HEK293 (cell line): ENCODE results near the gene NHSL2.

ENCODE experiments used
- CTCF ChIA-PET: fragments of 350-600 bp; formaldehyde crosslinking; extraction: SDS; loops from one replicate; lab custom pipeline; 2021; ENCODE audit warnings: antibody characterized with exemption; lab: Yijun Ruan, JAX
- POLR2A ChIA-PET: fragments of 300-600 bp; formaldehyde crosslinking; extraction: SDS; loops from one replicate; lab custom pipeline; 2020; ENCODE audit warnings: antibody characterized with exemption, inconsistent platforms; lab: Yijun Ruan, JAX
- H3K27ac ChIP-seq: fragments of 200-500 bp; sonication (Bioruptor generic); 2 replicates; pipeline ENCODE4 v1.5.1; 2014; ENCODE audit warnings: low read depth, low read length, control low read depth, inconsistent platforms; ENCODE audit errors: extremely low read depth
- H3K36me3 ChIP-seq, 2 experiments: fragments of 200-500 bp in 1 of 2; sonication (Bioruptor generic) in 1 of 2; 1 replicate in 1 of 2; 2 replicates in 1 of 2; pipeline ENCODE4 v1.5.1; 2014 to 2017; ENCODE audit warnings: inconsistent platforms in 2 of 2, low read length in 2 of 2; ENCODE audit not compliant: control insufficient read depth in 2 of 2, insufficient read depth in 1 of 2
- H3K4me1 ChIP-seq: fragments of 200-500 bp; sonication (Bioruptor generic); 2 replicates; pipeline ENCODE4 v1.5.1; 2014; ENCODE audit warnings: mild to moderate bottlenecking, low read length, inconsistent platforms; ENCODE audit not compliant: control insufficient read depth, insufficient read depth
- H3K4me3 ChIP-seq: 2 replicates; pipeline ENCODE4 v1.5.1; 2011; ENCODE audit warnings: low read depth, mild to moderate bottlenecking, control low read depth, low read length, moderate library complexity
- H3K9me3 ChIP-seq: fragments of 200-500 bp; sonication (Bioruptor generic); 2 replicates; pipeline ENCODE4 v1.5.1; 2014; ENCODE audit warnings: low read depth, low read length, inconsistent platforms; ENCODE audit not compliant: control insufficient read depth, insufficient read depth
- PRDM10 ChIP-seq: fragments of 450-650 bp; formaldehyde crosslinking; IDR thresholded peaks from 2 replicates; pipeline ENCODE4 v1.5.1; 2016; ENCODE audit warnings: missing biosample characterization, missing genetic modification characterization
- PRDM6 ChIP-seq: fragments of 450-650 bp; formaldehyde crosslinking; IDR thresholded peaks from 2 replicates; pipeline ENCODE4 v1.5.1; 2017; ENCODE audit warnings: missing biosample characterization, missing genetic modification characterization
- REPIN1 ChIP-seq: fragments of 450-650 bp; formaldehyde crosslinking; IDR thresholded peaks from 2 replicates; pipeline ENCODE4 v1.5.1; 2017; ENCODE audit warnings: missing biosample characterization, missing genetic modification characterization, low read depth
- ZIC2 ChIP-seq: fragments of 450-650 bp; formaldehyde crosslinking; IDR thresholded peaks from 2 replicates; pipeline ENCODE4 v1.5.1; 2016; ENCODE audit warnings: missing biosample characterization, missing genetic modification characterization
- ZNF350 ChIP-seq: fragments of 450-650 bp; formaldehyde crosslinking; IDR thresholded peaks from 2 replicates; pipeline ENCODE4 v1.5.0; 2017; ENCODE audit warnings: missing biosample characterization, mild to moderate bottlenecking, missing genetic modification characterization
- ZNF394 ChIP-seq: fragments of 450-650 bp; formaldehyde crosslinking; IDR thresholded peaks from 2 replicates; pipeline ENCODE4 v1.5.1; 2016; ENCODE audit warnings: missing biosample characterization, missing genetic modification characterization, mild to moderate bottlenecking, moderate library complexity, borderline replicate concordance
- ZNF623 ChIP-seq: fragments of 450-650 bp; formaldehyde crosslinking; IDR thresholded peaks from 2 replicates; pipeline ENCODE4 v1.5.1; 2016; ENCODE audit warnings: missing biosample characterization, missing genetic modification characterization
- ZNF664 ChIP-seq: fragments of 450-650 bp; formaldehyde crosslinking; IDR thresholded peaks from 2 replicates; pipeline ENCODE4 v1.5.1; 2016; ENCODE audit warnings: missing biosample characterization, missing genetic modification characterization
- ZNF707 ChIP-seq: fragments of 450-650 bp; formaldehyde crosslinking; IDR thresholded peaks from 2 replicates; pipeline ENCODE4 v1.5.1; 2016; ENCODE audit warnings: missing biosample characterization, missing genetic modification characterization
- ZNF76 ChIP-seq: fragments of 450-650 bp; formaldehyde crosslinking; IDR thresholded peaks from 2 replicates; pipeline ENCODE4; 2016; ENCODE audit warnings: low read depth, missing biosample characterization, missing genetic modification characterization, borderline replicate concordance
- ZNF768 ChIP-seq: fragments of 450-650 bp; formaldehyde crosslinking; IDR thresholded peaks from 2 replicates; pipeline ENCODE4 v1.5.1; 2018; ENCODE audit warnings: missing biosample characterization, mild to moderate bottlenecking, missing genetic modification characterization
- TF ChIP-seq, protein P1 (sequence below): fragments of 450-650 bp; formaldehyde crosslinking; IDR thresholded peaks from 2 replicates; pipeline ENCODE4 v1.5.1; 2016; ENCODE audit warnings: missing biosample characterization, missing genetic modification characterization, low read depth
- TF ChIP-seq, protein P2 (sequence below): fragments of 450-650 bp; formaldehyde crosslinking; IDR thresholded peaks from 2 replicates; pipeline ENCODE4 v1.5.1; 2017; ENCODE audit warnings: missing biosample characterization, missing genetic modification characterization

NHSL2 gene

DNA sequence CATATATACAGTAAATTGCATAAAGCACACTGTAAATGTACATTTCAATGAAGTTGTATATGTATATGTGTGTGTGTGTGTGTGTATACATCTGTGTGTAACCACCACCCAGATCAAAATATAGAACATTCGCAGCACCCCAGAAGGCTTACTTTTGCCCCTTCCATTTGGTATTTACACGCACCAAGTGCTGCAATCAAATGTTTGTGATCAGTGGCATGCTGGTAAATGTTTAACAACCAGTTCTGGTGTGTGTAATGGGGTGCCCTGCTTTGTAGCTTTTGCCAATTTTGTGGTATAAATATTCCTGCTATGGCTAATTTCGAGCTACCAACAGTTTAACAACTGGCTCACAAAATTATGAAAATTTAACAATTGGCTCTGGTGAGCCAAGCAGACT, 119.8 kb downstream of the NHSL2 start:
- TF ChIP-seq ZNF623 (tag by site-specific recombination) = no peak
- TF ChIP-seq, protein P1, sequence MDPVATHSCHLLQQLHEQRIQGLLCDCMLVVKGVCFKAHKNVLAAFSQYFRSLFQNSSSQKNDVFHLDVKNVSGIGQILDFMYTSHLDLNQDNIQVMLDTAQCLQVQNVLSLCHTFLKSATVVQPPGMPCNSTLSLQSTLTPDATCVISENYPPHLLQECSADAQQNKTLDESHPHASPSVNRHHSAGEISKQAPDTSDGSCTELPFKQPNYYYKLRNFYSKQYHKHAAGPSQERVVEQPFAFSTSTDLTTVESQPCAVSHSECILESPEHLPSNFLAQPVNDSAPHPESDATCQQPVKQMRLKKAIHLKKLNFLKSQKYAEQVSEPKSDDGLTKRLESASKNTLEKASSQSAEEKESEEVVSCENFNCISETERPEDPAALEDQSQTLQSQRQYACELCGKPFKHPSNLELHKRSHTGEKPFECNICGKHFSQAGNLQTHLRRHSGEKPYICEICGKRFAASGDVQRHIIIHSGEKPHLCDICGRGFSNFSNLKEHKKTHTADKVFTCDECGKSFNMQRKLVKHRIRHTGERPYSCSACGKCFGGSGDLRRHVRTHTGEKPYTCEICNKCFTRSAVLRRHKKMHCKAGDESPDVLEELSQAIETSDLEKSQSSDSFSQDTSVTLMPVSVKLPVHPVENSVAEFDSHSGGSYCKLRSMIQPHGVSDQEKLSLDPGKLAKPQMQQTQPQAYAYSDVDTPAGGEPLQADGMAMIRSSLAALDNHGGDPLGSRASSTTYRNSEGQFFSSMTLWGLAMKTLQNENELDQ (tag by site-specific recombination) = no peak
- TF ChIP-seq ZNF76 = no peak
- TF ChIP-seq ZNF707 (tag by site-specific recombination) = no peak
- no peak for TF ChIP-seq REPIN1 (tag by site-specific recombination)
- TF ChIP-seq, all 188 proteins: peak for 0
- H3K4me3 ChIP-seq = no peak overlapping the region
- ChIA-PET POLR2A (interaction anchor here (1.0 kb wide), 1 partner anchor 246 kb away, joined by 6 read pairs; the partner anchor contains the start of gene RPS4X), CTCF (interaction anchor here (0.6 to 5.1 kb wide), 11 partner anchors 10 to 306 kb away, joined by 3 to 81 read pairs (median 4); no protein-coding TSS in a partner anchor)
- H3K9me3 ChIP-seq = no peaks in the 10 kb centered on the region; the same call in 1 of the 2 replicates
- no peaks in the 10 kb centered on the region for H3K4me1 ChIP-seq
- H3K36me3 ChIP-seq = no peaks in the 10 kb centered on the region
- no peak overlapping the region for H3K27ac ChIP-seq

GRCh38 chrX:72031118-72031517, 120.5 kb downstream of the NHSL2 start:
- TF ChIP-seq ZNF768 = peak; percentile 73; the same call in 1 of the 2 replicates
- TF ChIP-seq ZNF664 (tag by site-specific recombination) = 0 out of 2 replicates have a peak, but pooled peaks have one; percentile 16
- TF ChIP-seq ZNF350 (tag by site-specific recombination) = no peak
- TF ChIP-seq, protein P2, sequence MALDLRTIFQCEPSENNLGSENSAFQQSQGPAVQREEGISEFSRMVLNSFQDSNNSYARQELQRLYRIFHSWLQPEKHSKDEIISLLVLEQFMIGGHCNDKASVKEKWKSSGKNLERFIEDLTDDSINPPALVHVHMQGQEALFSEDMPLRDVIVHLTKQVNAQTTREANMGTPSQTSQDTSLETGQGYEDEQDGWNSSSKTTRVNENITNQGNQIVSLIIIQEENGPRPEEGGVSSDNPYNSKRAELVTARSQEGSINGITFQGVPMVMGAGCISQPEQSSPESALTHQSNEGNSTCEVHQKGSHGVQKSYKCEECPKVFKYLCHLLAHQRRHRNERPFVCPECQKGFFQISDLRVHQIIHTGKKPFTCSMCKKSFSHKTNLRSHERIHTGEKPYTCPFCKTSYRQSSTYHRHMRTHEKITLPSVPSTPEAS = no peak
- TF ChIP-seq ZNF394 = no peak
- ChIA-PET POLR2A (interaction anchor here (1.0 kb wide), 1 partner anchor 246 kb away, joined by 6 read pairs; the partner anchor contains the start of gene RPS4X), CTCF (interaction anchor here (0.6 to 5.1 kb wide), 6 partner anchors 10 to 305 kb away, joined by 3 to 81 read pairs (median 7); no protein-coding TSS in a partner anchor)
- H3K36me3 ChIP-seq = no peaks in the 10 kb centered on the region
- no peak overlapping the region for H3K4me3 ChIP-seq
- no peaks in the 10 kb centered on the region; the same call in 1 of the 2 replicates for H3K9me3 ChIP-seq
- no peak overlapping the region for H3K27ac ChIP-seq
- no peaks in the 10 kb centered on the region for H3K4me1 ChIP-seq

DNA sequence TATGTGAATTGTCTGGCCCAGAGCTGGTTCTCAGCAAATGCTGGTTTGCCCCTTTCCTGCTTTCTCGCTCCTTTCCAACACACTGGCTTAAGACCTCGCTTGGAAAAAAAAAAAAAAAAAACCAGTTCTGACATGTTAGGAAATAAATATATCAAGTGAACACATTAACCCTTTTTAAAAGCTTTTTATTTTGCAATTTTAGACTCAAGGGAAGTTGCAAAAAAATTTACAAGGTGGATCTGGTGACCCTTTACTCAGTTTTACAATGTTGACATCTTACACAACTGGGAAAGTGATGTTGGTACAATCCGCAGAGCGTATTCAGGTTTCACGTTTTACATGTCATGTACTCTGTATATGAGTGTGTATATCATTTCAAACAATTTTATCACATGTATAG, 121.0 kb downstream of the NHSL2 start:
- peak; percentile 47 for TF ChIP-seq PRDM10 (tag by site-specific recombination)
- TF ChIP-seq ZIC2 (tag by site-specific recombination) = no peak
- 0 out of 2 replicates have a peak, but pooled peaks have one; percentile 42 for TF ChIP-seq PRDM6
- ChIA-PET CTCF (interaction anchor here (0.6 to 5.1 kb wide), 6 partner anchors 9 to 680 kb away, joined by 3 to 81 read pairs (median 5); no protein-coding TSS in a partner anchor), POLR2A (no interaction called here)
- no peaks in the 10 kb centered on the region for H3K36me3 ChIP-seq
- no peak overlapping the region for H3K27ac ChIP-seq
- H3K9me3 ChIP-seq = peaks cover 2% of the 10 kb centered on the region
- H3K4me3 ChIP-seq = no peak overlapping the region
- H3K4me1 ChIP-seq = no peaks in the 10 kb centered on the region
